ENCODE measurements around the gene TADA2B. TPM values are rescaled to one million over a fixed set of nuclear protein-coding genes. Genes with fewer than 3 reads are reported as not detected.

The TADA2B gene
- total and polyA plus RNA-seq, 9 of the 15 experiments (the other 6 are each of a cell fraction or from before 2014, with no cell fraction given) = 0.55 to 12.2 (median 7.5) TPM

- TF ChIP-seq CUX1 (CRISPR knock-in tag; IDR thresholded peaks at IDR 0.05) = no peak
- TF ChIP-seq ZFP30 (CRISPR knock-in tag; IDR thresholded peaks at IDR 0.05; ENCODE audit: borderline replicate concordance) = no peak
- TF ChIP-seq AFF4 (CRISPR knock-in tag; IDR thresholded peaks at IDR 0.05) = peak; percentile 79
- peak; percentile 82; the same call in 1 of the 2 replicates for TF ChIP-seq FOXK1 (CRISPR knock-in tag; IDR thresholded peaks at IDR 0.05; ENCODE audit: borderline replicate concordance)
- TF ChIP-seq CREM (IDR thresholded peaks at IDR 0.05; ENCODE audit: low read depth) = peak; percentile 85
- peak in 1 of 2 experiments; percentile 85; a peak in 2 of 4 replicates for TF ChIP-seq HDAC1 (IDR thresholded peaks at IDR 0.05)
- no peak for TF ChIP-seq BRF2 (IDR thresholded peaks at IDR 0.05; ENCODE audit: borderline replicate concordance, insufficient read depth, insufficient read length)
- no peak for TF ChIP-seq MAFG (tag; conservative IDR thresholded peaks at IDR 0.05)
- peak; percentile 25; the same call in 1 of the 2 replicates for TF ChIP-seq POLR2AphosphoS2 (IDR thresholded peaks at IDR 0.05; ENCODE audit: low read length)
- peak; percentile 99 for TF ChIP-seq PKNOX1 (IDR thresholded peaks at IDR 0.05)
- peak; percentile 75; the same call in 1 of the 2 replicates for TF ChIP-seq FOXP4 (CRISPR knock-in tag; IDR thresholded peaks at IDR 0.05; ENCODE audit: borderline replicate concordance)
- no peak for TF ChIP-seq TRIM24 (IDR thresholded peaks at IDR 0.05)
Observed at GRCh38 chr4:7067452-7068278, 24.5 kb downstream of the TADA2B start, which contains the start of gene GRPEL1 (continued).

All from K562 (cell line).